Measurements from ENCODE around the gene JTB. TPM values are rescaled to one million over a fixed set of nuclear protein-coding genes. Genes with fewer than 3 reads are reported as not detected.

JTB gene
- total RNA-seq, 4 donors from 2014 or later: 179 to 218 (median 201) TPM

GRCh38 chr1:153937331-153937730, 40.1 kb downstream of the JTB start:
- 95 to 99% methylated on average over 10 of the region's 10 CpGs for WGBS, 2 donors
- intact Hi-C loops (cut with DNase I; ENCODE audit: low total_unique reads): no loop called here
- DNase-seq (ENCODE audit: low spot score in 2 of 2): no peak
- no peak overlapping the region for H3K4me3 ChIP-seq (ENCODE audit: low read depth, poor library complexity, severe bottlenecking)
- TF ChIP-seq POLR2A (IDR thresholded peaks at IDR 0.05) (no peak), CTCF (IDR thresholded peaks at IDR 0.05) (no peak)

GRCh38 chr1:153936011-153936802, 41.3 kb downstream of the JTB start:
- DNase-seq (ENCODE audit: low spot score in 2 of 2): no peak
- 96 to 98% methylated on average over 11 to 12 of the region's 12 CpGs for WGBS, 2 donors

DNA sequence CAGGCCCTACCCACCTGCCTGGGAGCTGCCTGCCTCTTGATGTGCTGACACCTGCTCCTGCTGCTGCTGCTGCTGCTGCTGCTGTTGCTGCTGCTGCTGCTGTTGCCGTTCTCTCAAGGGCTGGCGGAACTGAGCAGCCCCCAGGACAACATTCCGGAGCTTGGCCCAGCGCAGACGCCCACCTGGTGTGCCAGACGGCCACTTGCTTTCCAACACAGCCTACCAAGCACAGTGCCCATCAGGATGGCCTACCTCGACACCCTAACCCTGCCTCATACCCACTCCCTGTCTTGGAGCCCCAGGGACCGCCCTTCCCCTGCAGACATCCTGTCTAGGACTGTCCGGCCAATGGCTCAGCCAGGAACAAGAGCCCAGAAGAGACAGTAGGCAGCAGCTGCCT, 42.7 kb downstream of the JTB start:
- TF ChIP-seq POLR2A (IDR thresholded peaks at IDR 0.05): no peak
- TF ChIP-seq CTCF (IDR thresholded peaks at IDR 0.05): no peak
- H3K4me3 ChIP-seq (ENCODE audit: low read depth, poor library complexity, severe bottlenecking): no peak overlapping the region
- intact Hi-C loops (cut with DNase I; ENCODE audit: low total_unique reads): no loop called here
- DNase-seq (ENCODE audit: low spot score in 2 of 2): no peak
- 95% methylated on average over 9 of the region's 9 CpGs for WGBS, 2 donors

More at GRCh38 chr1:153936011-153936802, 41.3 kb downstream of the JTB start:
- intact Hi-C loops (cut with DNase I; ENCODE audit: low total_unique reads): no loop called here
- H3K4me3 ChIP-seq (ENCODE audit: low read depth, poor library complexity, severe bottlenecking): no peak overlapping the region
- TF ChIP-seq CTCF (IDR thresholded peaks at IDR 0.05) (no peak), POLR2A (IDR thresholded peaks at IDR 0.05) (no peak)

- 95 to 96% methylated on average over 11 of the region's 11 CpGs for WGBS, 2 donors
- no peak for DNase-seq (ENCODE audit: low spot score in 2 of 2)
- intact Hi-C loops (cut with DNase I; ENCODE audit: low total_unique reads): no loop called here
- no peak overlapping the region for H3K4me3 ChIP-seq (ENCODE audit: low read depth, poor library complexity, severe bottlenecking)
- TF ChIP-seq CTCF (IDR thresholded peaks at IDR 0.05) (no peak), POLR2A (IDR thresholded peaks at IDR 0.05) (no peak)
Measured at GRCh38 chr1:153933955-153934354, 43.5 kb downstream of the JTB start.

GRCh38 chr1:153933430-153933829, 44.0 kb downstream of the JTB start:
- 88 to 93% methylated on average over 13 to 14 of the region's 14 CpGs for WGBS, 2 donors
- TF ChIP-seq CTCF (IDR thresholded peaks at IDR 0.05) (no peak), POLR2A (IDR thresholded peaks at IDR 0.05) (no peak)
- no peak for DNase-seq (ENCODE audit: low spot score in 2 of 2)
- no peak overlapping the region for H3K4me3 ChIP-seq (ENCODE audit: low read depth, poor library complexity, severe bottlenecking)
- intact Hi-C loops (cut with DNase I; ENCODE audit: low total_unique reads): no loop called here

Data from lower leg skin (tissue), 4 donors.